A673 (cell line): ENCODE data around the gene TARS2.

Experiments used
- CTCF ChIP-seq: fragments of 300-800, 200-600 bp; sonication (generic); conservative IDR thresholded peaks from 2 replicates; pipeline ENCODE4 v1.5.1; 2017; ENCODE audit warnings: low read depth, mild to moderate bottlenecking, antibody characterized with exemption, low read length, moderate library complexity, mixed read lengths
- EZH2 ChIP-seq: fragments of 200-600 bp; sonication (generic); IDR thresholded peaks from 2 replicates; pipeline ENCODE4 v1.6.1; 2017; ENCODE audit warnings: borderline replicate concordance, low read depth, mild to moderate bottlenecking, mixed read lengths, antibody characterized with exemption, low read length; ENCODE audit not compliant: poor library complexity, severe bottlenecking

- TF ChIP-seq CTCF, result no peak
- no peak for TF ChIP-seq EZH2
Measured at GRCh38 chr1:150557065-150557600, 69.9 kb downstream of the TARS2 start.
